Mucosa of gallbladder (tissue), 1 donor: Measurements from ENCODE around the gene TMCC3. TPM values are rescaled to one million over a fixed set of nuclear protein-coding genes. Genes with fewer than 3 reads are reported as not detected.
"Not testable (repeated sequence)": the region's sequence is repeated elsewhere in the genome, so short reads cannot be mapped to it uniquely, and the experiment has no call there.

Experiments used
- DNase-seq: peaks from one replicate; pipeline ENCODE4 v3.0.0-alpha.2; 2020; ENCODE audit warnings: low spot score
- total RNA-seq: library from RNA; stranded (reverse); gene quantifications from one replicate; pipeline ENCODE4 v1.2.1, GENCODE V29; 2021
- donor health status: DM: no; HTN: no; CAD: no.

TMCC3 gene
- total RNA-seq: 6.1 TPM

- DNase-seq: no peak
Measured at GRCh38 chr12:94650143-94651056, at the start of gene TMCC3. TMCC3 (minus strand) TSS chr12:94650557; CDS start chr12:94650430, 127 bp downstream.

GRCh38 chr12:94699801-94700200 lies 49.4 kb upstream of the TMCC3 start:
- no peak for DNase-seq

DNA sequence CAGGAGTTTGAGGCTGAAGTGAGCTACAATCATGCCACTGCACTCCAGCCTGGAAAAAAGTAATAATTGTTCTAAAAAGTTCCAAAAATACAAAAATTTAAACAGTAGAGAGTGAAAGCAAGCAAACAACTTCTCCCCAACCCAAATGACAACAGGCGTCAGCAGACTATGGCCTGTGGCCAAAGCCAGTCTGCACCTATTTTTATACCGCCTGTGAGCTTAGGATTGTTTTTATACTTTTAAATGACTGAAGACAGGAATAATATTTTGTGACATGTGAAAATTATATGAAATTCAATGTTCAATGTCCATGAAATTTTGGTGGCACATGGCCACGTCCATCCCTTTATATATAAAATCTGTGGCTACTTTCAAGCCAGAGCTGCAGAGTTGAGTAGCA lies 48.2 kb upstream of the TMCC3 start:
- no peak for DNase-seq

- no peak for DNase-seq
Measured at GRCh38 chr12:94697631-94698030, 47.3 kb upstream of the TMCC3 start.

DNA sequence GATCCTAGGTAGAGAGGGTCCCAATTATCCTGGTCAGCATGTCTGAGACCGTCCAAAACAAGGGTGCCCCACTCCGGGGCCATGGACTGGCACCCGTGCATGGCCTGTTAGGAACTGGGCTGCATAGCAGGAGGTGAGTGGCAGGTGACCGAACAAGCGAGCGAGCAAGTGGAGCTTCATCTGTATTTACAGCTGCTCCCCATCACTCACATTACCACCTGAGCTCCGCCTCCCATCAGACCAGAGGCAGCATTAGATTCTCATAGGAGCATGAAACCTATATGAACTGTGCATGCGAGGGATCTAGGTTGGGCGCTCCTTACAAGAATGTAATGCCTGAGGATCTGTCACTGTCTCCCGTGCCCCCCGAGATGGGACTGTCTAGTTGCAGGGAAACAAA lies 44.4 kb upstream of the TMCC3 start:
- no peak for DNase-seq

DNA sequence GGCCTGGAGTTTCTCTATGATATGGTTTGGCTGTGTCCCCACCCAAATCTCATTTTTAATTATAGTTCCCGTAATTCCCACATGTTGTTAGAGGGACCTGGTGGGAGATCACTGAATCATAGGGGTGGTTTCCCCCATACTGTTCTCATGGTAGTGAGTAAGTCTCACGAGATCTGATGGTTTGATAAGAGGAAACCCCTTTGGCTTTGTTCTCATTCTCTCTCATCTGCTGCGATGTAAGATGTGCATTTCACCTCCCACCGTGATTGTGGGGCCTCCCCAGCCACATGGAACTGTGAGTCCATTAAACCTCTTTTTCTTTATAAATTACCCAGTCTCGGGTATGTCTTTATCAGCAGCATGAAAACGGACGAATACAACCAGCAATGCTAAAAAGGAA lies 42.5 kb upstream of the TMCC3 start:
- DNase-seq: not testable (repeated sequence)

GRCh38 chr12:94690198-94690771 lies 39.9 kb upstream of the TMCC3 start:
- no peak for DNase-seq

- DNase-seq: no peak
Measured at GRCh38 chr12:94689646-94690036, 39.3 kb upstream of the TMCC3 start.

DNA sequence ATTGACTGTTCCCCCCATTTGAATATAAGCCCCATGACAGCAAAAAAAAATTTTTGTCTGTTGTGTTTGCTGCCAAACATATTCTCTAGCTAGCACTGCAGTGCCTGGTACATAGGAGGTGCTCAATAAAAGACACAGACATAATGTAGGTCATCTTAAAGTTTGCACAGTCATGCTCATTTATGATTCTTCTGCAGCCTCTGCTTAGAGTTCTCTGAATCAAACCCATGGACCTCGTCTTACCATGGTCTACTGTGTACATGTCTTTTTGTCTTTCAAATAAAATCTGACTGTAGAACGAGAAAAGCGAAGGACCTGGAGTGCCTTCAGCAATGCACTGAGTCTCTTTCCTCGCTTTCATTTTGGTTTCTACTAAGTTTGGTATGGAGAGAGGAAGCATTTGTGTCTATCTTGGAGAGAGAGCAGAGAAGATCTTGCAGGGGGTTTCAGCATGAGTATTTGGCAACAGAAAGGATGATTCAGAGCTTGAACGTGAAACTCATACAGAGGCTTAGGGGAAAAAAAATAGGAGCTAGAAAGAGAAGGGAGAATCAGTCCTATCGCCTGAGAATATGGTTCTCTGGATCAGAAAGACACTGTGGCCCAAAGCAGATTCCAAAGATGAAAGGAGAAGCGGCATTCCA lies 38.8 kb upstream of the TMCC3 start:
- DNase-seq: no peak

- DNase-seq: no peak
Measured at GRCh38 chr12:94687891-94688290, 37.5 kb upstream of the TMCC3 start.

DNA sequence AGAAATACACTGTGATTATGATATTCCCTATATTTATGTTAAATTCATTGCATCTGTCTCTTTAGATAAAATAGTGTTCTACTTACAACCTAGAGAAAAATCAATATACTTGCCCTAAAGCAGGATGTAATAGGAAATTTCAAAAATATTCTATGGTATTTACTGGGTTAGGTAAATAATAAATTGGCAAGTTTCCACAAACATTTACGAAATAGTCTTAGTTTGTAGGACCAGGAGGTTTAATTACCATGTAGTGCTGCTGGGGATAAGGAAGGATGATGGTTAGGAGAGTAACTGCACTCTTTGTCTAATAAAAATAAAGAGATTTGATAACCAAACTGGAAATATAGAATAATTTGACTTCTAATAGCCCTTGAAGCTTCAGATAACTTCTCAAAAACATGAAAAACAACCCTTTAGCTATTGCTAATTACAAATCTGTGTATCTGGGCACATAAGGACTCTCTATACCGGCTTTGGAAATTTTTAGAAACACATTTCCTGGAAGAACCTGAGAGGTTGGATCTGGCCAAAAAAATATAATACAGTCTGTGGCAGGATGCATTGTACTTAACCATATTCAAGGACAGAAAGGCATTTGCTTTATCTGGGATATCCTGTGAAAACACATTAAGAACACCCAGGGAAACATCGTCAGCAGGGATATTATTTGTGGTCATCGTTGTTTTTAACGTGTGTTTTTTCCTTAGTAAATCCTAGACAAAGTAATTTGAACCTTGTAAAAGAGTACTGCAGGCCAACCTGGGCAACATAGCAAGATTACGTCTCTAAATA lies 36.7 kb upstream of the TMCC3 start:
- DNase-seq: no peak

DNA sequence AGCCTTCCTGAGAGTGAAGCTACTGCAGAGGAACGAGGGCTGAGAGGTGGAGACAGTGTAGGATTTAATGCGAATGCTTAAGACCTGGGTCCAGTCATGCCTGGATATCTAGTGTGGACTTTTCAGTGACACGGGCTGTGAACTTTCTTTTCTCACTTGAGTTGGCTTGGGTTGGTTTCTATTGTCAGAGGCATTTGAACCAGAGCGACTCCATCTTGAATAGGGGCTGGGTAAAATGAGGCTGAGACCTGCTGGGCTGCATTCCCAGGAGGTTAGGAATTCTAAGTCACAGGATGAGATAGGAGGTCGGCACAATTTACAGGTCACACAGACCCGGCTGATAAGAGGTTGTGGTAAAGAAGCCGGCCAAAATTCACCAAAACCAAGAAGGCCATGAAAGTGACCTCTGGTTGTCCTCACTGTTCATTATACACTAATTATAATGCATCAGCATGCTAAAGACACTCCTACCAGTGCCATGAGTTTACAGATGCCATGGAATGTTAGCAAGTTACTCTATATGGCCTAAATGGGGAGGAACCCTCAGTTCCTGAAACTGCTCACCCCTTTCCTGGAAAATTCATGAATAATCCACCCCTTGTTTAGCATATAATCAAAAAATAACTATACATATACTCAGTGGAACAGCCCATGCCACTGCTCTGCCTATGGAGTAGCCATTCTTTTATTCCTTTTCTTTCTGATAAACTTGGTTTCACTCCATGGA lies 34.2 kb upstream of the TMCC3 start:
- DNase-seq: no peak

- DNase-seq: no peak
Measured at GRCh38 chr12:94679554-94680195, 29.3 kb upstream of the TMCC3 start.

GRCh38 chr12:94678849-94679248 lies 28.5 kb upstream of the TMCC3 start:
- no peak for DNase-seq

GRCh38 chr12:94678379-94678778 lies 28.0 kb upstream of the TMCC3 start:
- no peak for DNase-seq

DNA sequence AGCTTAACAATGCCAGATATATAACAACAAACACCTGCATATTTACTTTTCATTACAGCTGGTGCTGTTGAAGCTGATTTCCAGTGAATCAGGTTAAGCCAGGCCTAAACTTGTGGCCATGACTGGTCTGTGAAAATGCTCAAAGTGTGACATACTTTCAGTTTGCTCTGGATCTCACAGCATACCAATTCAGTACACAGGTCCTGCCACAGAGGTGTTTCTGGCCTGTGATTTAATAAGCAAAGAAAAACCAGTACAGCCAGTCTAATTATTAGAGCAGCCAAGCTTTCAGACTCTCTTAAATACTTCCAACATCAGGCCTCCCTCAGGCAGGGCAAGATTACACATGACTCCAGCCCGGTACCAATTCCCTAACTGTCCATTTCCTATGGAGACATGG lies 27.4 kb upstream of the TMCC3 start:
- DNase-seq: no peak

GRCh38 chr12:94676922-94677321 lies 26.6 kb upstream of the TMCC3 start:
- no peak for DNase-seq

DNA sequence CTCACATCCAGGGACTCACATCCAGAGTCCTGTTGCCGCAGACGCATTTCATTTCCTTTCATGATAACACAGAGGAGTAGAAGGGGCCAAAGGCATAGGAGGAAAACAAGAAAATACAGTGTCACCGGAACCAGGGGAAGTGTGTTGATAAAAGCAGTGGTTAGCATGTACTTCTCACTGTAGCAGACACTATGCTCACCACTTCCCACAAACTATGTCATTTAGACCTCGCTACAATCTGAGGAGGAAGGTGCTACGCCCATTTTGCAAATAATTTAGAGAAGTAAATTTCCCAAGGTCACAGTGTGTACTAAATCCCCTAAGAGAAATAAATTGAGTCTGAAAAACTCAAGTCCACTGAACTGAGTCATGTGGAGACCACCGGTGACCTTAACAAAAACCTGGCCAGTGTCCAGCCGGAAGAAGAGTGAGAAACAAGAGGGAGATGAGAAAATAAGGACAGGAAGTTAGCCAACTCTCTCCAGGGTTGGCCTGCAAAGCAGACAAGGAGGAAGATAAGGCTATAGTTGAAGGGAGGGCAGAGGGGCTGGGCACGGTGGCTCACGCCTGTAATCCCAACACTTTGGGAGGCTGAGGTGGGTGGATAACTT lies 25.8 kb upstream of the TMCC3 start:
- DNase-seq: peak; percentile 23

- DNase-seq: no peak
Measured at GRCh38 chr12:94674835-94675234, 24.5 kb upstream of the TMCC3 start.

DNA sequence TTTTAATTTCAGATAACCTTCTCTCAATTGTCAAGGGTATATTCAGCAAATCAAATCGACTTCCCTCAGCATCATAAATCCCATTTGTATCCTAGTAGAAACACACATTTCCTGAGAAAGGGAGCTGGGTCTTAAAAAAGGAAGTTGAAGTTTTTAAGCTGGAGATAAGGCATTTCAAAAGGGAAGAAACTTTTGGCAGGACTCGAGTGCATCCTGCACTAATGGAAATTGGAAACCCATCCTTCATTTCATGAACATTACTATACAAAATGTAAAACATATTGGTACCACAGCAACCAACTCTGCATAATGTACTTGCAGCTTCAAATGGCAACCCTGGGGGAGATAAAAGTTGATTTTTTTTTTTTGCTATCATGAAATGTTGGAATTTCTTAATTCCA lies 23.7 kb upstream of the TMCC3 start:
- no peak for DNase-seq
